ENCODE data around the gene UTRN.

UTRN gene

DNA sequence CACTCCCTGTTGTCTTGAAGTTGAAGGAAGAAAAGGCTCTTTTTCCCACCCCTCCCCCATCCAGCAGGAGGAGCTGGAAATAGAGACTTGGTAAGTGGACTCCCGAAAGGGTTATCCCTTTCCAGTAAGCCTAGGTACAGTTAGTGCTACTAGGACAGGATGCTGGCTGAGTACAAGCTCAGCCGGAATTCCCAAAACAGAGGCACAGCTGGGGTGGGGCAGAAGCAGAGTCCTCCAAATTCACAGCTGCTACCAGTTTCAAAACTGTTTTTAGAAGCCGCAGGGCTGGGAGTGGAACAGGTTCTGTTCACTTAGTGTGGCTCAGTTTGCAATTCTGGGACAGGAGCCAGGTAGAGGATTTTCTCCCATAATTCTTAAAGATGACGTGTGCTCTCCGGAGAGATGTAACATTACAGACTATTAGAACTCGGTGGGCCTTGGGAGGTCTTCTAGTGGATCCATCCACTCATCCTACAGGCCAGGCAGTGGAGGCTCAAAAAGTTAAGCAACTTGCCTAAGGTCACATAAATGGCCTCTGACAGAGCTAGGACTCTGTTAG, 19.0 kb upstream of the UTRN start:
- H3K4me3 ChIP-seq (ENCODE audit: low read length), result no peak overlapping the region

DNA sequence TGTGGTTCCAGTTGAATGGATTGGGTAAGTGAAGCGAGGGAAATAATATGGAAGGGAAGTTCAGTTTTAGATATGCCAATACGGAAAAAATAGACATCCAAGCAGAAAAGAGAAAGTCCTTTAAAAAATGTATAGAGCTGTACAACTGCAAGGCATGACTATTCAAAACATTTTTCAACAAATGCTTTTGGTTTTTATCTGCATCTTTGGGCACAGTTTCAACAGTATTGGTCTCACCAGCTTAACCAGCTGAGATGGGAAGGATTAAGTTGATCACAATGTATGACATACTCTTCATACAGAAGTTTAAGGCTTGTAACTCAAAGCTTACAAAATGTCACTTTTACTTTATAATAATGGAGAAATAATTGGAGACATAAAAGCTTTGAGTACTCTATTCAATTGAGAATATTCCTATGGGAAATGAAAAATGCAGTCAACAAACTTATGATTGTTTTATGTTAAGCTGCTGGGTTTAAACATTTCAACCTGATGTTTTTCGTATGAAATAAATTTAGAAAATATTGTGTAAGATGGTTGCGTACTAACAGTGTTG, 16.3 kb upstream of the UTRN start:
- TF ChIP-seq ZNF274 (IDR thresholded peaks at IDR 0.05; ENCODE audit: low read depth, low read length), result no peak
- H3K4me3 ChIP-seq (ENCODE audit: low read length), result no peak overlapping the region

More for the DNA sequence above, 19.0 kb upstream of the UTRN start:
- TF ChIP-seq ZNF274 (IDR thresholded peaks at IDR 0.05; ENCODE audit: low read depth, low read length), result no peak

DNA sequence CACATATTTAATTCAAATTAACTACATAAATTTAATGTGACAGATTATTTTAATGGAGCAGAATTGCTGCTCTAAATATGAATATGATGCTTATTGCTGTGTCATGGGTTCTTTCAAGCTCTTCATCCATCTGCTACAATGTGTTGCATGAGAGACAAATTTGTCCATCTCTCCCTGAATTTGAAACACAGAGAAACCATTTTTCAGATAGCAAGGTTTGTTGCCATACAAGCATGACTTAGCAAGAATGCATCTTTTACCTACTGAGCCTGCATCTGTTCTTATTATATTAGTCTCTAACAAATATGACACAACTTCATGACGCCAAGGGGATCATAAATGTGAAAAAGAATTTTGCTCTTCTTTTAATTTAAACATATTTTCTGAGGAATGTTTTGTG, 8.0 kb upstream of the UTRN start:
- no peak for TF ChIP-seq ZNF274 (IDR thresholded peaks at IDR 0.05; ENCODE audit: low read depth, low read length)
- H3K4me3 ChIP-seq (ENCODE audit: low read length), result no peak overlapping the region

DNA sequence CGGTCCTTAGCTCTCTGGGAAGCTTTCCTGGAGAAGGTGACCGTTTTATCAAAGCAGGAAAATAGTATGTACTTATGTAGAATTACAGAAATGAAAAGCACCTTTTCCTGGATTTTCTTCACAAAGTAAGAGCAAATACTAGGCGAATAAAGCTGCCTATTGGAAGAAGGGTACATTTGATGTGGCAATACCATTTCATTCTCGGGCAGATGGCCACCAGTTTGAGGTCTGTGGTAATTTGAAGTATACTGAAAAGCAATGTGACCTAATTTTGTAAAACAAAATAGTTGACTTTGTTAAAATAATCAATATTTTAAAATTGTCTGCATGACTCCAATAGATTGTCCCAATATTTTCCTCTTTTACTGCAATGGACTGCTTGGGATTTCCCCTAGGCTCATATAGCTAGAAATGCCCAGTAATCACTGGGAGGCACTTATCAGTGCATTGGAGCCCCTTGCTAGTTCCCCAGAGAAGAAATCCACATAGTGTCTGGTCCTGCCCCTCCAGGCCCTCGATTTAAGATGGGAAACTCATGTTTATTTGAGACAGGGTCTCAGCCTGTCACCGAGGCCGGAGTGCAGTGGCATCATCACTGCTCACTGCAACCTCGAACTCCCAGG, 7.4 kb upstream of the UTRN start:
- H3K4me3 ChIP-seq (ENCODE audit: low read length), result no peak overlapping the region
- no peak for TF ChIP-seq ZNF274 (IDR thresholded peaks at IDR 0.05; ENCODE audit: low read depth, low read length)

DNA sequence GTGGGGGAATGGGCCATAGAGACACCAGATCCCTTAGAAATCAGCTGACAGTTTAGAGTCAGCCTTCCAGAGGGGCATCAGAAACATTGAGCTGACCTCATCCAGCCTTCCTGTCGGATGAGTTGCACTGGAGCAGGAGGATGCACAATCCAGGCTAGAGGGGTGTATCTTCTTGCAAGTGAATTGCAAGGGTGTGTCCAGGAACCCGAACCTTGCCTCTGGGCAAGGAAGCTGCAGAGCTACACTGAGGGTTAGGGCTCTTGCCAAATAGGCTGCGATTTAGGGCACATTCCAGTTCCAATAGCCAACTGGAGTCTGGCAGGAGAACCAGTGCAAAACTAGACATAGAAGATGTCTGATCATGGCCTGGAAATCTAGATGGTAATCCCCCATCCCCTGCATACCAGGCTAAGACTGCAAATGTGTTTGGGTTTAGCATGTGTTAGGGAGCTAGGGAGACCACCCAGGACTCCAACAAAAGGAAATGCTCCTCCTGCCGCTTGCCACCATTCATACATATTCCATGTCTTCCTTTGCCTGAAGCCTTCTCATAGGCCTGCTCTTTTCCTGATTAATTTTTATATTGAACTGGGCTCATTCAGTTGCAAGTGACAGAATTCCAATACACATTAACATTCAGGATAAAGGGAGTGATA, 6.3 kb upstream of the UTRN start:
- no peak overlapping the region for H3K4me3 ChIP-seq (ENCODE audit: low read length)
- no peak for TF ChIP-seq ZNF274 (IDR thresholded peaks at IDR 0.05; ENCODE audit: low read depth, low read length)

DNA sequence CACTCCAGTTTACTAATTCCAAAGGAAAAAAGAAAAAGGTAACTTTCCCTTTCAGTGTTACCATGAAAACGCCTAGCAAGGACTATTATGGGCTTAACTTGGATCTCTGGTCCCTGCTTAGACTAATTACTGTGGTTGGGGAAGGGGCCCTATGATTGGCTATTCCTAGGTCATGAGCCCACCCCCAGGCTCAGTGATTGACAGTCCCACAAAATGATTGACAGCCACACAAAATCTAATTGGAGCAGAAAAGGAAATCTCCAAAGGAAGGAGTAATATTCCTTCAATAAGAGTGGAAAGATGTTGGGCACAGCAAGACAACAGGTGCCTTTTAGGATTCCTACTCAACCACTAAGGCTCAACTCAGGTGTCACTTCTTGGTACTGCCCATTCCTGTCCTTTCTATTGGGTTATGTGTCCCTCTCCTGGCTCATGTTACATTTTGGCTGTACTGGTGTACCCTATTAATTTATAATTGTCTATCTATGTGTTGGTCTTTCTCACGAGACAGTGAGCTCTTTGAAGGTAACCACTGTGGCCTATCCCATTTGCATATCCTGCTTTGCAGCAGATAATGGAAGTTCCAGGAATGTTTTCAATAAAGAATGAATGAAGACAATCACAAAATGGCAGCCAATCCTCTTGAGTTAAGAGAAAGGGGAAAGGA, 5.5 kb upstream of the UTRN start:
- no peak for TF ChIP-seq ZNF274 (IDR thresholded peaks at IDR 0.05; ENCODE audit: low read depth, low read length)

DNA sequence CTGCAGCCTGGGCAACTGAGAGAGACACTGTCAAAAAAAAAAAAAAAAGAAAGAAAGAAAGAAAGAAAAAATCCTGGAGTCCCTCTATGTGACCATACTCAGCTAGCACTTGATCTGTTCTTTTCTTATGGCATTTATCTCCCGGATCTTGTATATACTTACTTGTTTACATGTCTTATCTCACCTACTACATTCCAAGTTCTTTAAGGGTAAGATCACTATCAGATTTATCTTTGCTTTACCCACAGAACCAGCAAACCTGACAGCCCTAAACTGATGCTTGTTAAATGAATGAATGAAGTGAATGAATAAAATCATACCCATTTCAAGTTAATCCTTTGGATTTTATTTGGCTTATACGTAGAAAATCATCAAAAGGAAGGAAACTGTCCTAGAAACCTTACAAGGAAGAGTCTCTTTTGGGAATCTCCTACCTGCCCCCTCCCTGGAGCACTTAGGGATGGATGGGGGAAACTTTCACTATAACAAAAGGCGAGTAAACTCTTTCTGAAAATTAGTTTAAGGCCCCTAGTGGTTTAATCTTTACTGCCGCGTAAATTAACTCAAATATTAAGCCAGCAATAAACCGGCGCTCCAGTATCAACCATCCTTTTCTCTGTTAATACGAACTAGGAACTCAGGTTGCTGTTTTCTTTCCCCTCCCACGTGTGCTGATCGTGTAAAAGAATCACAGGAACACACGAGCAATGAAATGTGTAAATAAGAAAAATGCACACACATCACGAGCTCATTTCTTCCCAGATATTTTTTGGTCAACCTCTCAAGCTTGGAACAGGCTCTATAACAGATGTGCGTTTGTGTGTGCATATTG, 1.3 kb upstream of the UTRN start:
- TF ChIP-seq ZNF274 (IDR thresholded peaks at IDR 0.05; ENCODE audit: low read depth, low read length), result no peak
- peak overlapping the region; percentile 93; the same call in 1 of the 2 replicates for H3K4me3 ChIP-seq (ENCODE audit: low read length)

More for the DNA sequence above, 5.5 kb upstream of the UTRN start:
- no peak overlapping the region for H3K4me3 ChIP-seq (ENCODE audit: low read length)

DNA sequence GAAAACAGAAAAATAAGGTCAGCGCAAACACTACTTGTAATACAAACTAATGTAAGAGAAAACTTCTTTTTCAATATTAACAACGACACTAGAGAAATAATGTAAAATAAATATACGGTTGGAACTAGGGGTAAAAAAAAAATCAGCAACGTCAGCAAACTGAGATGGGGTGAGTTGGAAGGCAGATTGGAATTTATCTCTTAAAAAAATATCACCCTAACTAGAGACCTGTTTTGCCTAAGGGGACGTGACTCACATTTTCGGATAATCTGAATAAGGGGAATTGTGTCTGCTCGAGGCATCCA, 705 bp upstream of the UTRN start:
- TF ChIP-seq ZNF274 (IDR thresholded peaks at IDR 0.05; ENCODE audit: low read depth, low read length), result no peak
- peak overlapping the region; percentile 93 for H3K4me3 ChIP-seq (ENCODE audit: low read length)

DNA sequence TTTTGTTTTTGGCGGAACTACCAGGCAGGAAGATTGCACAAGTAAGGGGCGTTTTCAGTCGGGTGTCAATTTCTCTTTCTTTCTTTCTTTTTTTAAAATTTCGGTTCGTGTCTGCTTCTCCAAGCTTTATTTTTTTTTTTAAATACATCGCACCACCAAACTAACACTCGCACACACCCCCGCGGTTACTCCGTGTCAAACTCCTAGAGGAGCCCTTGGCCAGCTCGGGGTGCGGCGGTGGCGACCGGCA, 338 bp downstream of the UTRN start:
- TF ChIP-seq ZNF274 (IDR thresholded peaks at IDR 0.05; ENCODE audit: low read depth, low read length), result no peak

DNA sequence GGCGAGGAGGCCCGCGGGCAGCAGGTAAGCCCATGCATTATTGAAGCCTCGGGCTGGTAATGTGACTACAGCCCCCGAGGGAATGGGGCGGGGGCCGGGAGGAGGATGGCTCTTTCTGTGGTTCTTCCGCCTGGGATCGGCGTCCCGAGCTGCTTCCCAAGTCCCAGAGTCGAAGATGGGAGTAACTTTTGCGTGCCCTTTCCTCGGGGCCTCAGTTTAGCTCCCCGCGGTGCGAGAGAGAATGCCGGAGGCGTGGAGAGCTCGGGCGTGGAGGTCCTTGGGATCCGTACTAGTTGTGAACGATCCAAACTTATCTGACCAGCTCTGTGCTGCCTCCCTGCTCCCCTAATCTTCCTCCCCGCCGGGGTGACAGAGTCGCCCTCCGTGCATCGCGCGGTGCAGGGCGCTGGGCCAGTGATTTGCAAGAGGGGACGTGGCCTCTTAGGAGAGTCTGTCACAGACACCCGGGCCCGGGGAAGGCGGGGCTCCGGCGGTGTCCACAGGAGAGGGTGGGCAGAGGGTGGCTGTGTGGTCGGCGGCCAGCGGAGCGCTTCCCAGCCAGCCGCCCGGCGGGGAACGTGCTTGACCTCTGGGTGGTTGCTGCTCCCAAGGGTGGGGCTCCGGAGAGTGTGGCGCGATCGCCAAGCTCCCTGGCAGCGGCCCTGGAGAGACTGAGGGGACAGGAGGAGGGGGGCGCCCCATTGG, 815 bp downstream of the UTRN start:
- H3K4me3 ChIP-seq (ENCODE audit: low read length), result peak overlapping the region; percentile 93
- no peak for TF ChIP-seq ZNF274 (IDR thresholded peaks at IDR 0.05; ENCODE audit: low read depth, low read length)

More for the DNA sequence above, 338 bp downstream of the UTRN start:
- peak overlapping the region; percentile 93 for H3K4me3 ChIP-seq (ENCODE audit: low read length)

DNA sequence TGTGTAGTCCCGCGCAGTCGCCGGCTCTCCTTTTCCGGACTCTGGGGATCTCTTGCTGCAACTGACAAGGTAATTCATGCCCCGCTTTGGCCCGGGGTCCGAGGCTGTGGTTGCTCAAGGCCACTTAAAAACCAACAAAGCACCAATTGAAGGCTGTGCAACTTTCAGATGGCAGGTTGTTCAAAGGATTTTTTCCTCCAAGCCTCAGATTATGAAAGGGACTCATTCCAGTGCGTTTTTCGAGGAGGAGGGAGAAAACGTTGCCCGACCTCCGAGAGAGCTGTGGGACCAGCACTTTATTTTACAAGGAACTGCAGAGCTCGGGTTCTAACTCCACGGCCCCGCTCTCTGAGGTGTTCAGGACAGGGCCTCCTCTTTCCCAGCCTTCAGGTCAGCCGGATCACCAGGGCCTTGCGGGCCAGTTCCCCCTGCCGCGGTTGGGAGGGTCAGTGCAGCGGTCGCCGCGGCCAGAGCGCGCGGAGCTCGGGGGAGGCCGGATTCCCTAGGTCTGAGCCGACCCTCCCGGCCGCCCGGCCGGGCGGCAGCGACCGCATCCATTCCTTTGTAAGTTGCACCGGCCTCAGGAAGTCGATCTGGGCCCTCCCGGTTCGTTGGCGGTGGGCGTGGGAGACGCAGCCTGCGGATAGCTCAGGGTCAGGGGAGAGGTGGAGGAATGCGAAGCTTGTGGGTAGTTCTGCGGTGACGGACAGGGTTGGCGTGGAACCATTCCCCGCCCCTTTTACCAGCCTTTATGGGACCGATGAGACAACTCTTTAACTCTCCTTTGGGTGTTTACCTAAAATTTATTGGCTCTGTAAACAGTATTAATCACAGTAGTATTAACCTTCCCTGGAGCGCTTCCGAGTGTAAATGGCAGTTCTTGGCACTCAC, 1.6 kb downstream of the UTRN start:
- TF ChIP-seq ZNF274 (IDR thresholded peaks at IDR 0.05; ENCODE audit: low read depth, low read length), result no peak

DNA sequence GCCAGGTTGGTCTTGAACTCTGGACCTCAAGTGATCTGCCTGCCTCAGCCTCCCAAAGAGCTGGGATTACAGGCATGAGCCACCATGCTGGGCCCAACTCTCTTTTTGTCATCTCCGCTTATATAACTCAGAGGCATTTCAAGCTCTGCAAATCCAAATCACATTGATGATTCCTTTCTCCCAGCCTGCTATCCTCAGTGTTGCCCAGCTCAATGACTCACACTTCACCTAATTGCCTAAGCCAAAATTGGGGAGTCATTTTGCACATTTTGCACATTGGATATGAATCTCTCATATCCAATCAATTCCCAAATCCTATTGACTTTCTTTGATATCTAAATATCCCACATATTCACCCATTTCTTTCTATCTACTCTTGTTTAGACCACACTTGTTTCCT, 3.9 kb downstream of the UTRN start:
- H3K4me3 ChIP-seq (ENCODE audit: low read length), result no peak overlapping the region
- TF ChIP-seq ZNF274 (IDR thresholded peaks at IDR 0.05; ENCODE audit: low read depth, low read length), result no peak

More for the DNA sequence above, 1.6 kb downstream of the UTRN start:
- peak overlapping the region; percentile 93 for H3K4me3 ChIP-seq (ENCODE audit: low read length)

DNA sequence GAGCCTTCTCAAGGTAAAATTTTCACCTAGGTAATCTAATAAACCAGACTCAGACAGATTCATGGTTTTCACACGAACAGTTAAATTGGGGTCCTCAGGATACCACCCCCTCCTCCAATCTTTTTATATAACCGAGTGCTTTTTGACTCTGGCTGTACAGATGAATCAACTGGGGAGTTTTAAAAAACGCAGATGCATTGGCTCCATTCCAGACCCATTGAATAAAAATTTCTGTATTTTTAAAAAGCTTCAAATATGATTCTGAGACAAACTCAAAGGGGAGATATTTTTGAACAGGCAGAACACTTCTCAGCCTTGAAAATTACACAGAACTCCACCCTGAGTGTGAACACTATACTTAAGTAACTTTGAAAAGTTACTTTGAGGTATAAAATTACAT, 7.2 kb downstream of the UTRN start:
- H3K4me3 ChIP-seq (ENCODE audit: low read length), result no peak overlapping the region
- no peak for TF ChIP-seq ZNF274 (IDR thresholded peaks at IDR 0.05; ENCODE audit: low read depth, low read length)
